ENCODE data around the gene ALKAL2. TPM values are rescaled to one million over a fixed set of nuclear protein-coding genes. Genes with fewer than 3 reads are reported as not detected.

The ALKAL2 gene
- polyA plus RNA-seq, 3 donors: 4.7 to 6.6 (median 5.8) TPM

Other genes starting within 250 kb of the ALKAL2 start
- gene FAM110C, start 241.6 kb downstream of the ALKAL2 start, polyA plus RNA-seq (ENCODE audit: insufficient read length in 3 of 3): 10 to 100 TPM in 2 of 3 donors, 1 to 10 TPM in 1; 8.9 to 25.5 (median 13.4) TPM
- 100 to 1,000 TPM in 2 of 3 donors, 10 to 100 TPM in 1; 96.3 to 132 (median 114) TPM for gene SH3YL1, start 24.1 kb downstream of the ALKAL2 start, polyA plus RNA-seq (ENCODE audit: insufficient read length in 3 of 3)
- gene ACP1, start 23.1 kb downstream of the ALKAL2 start, polyA plus RNA-seq (ENCODE audit: insufficient read length in 3 of 3): 100 to 1,000 TPM; 149 to 164 (median 161) TPM

All from renal cortex interstitium (tissue), 3 donors.